Vagina (tissue), 2 donors: ENCODE measurements around the gene MARCHF9. TPM values are rescaled to one million over a fixed set of nuclear protein-coding genes. Genes with fewer than 3 reads are reported as not detected.

ENCODE experiments used
- DNase-seq, 2 donors: peaks; one replicate each; pipeline ENCODE4 v3.0.0-alpha.2; 2017; ENCODE audit errors: extremely low spot score in 2 of 2
- H3K27ac ChIP-seq: fragments of 200-600 bp; sonication (generic); one replicate; pipeline ENCODE4 v1.5.1; 2019
- H3K27me3 ChIP-seq: fragments of 200-600 bp; sonication (generic); one replicate; pipeline ENCODE4 v1.5.1; 2019
- H3K36me3 ChIP-seq, 2 donors: fragments of 200-600 bp; sonication (generic); one replicate each; pipeline ENCODE4 v1.5.1; 2017 to 2019
- H3K4me1 ChIP-seq: fragments of 200-600 bp; sonication (generic); one replicate; pipeline ENCODE4 v1.5.1; 2019
- H3K4me3 ChIP-seq, 2 donors: fragments of 200-600 bp; sonication (generic); 1 replicate in 1 of 2; 2 replicates in 1 of 2; pipeline ENCODE4 v1.5.1; 2016 to 2019
- H3K9me3 ChIP-seq: fragments of 200-600 bp; sonication (generic); one replicate; pipeline ENCODE4 v1.5.1; 2019
- CTCF ChIP-seq, 3 experiments: fragments of 450-650 bp in 2 of 3; fragments of 200-600 bp in 1 of 3; sonication (generic) in 1 of 3; IDR thresholded peaks; one replicate each; pipeline ENCODE4 v1.5.1; 2017 to 2019; ENCODE audit warnings: antibody characterized with exemption in 3 of 3, mild to moderate bottlenecking in 2 of 3, moderate library complexity in 2 of 3
- POLR2A ChIP-seq, 2 donors: fragments of 450-650 bp; IDR thresholded peaks; one replicate each; pipeline ENCODE4 v1.6.1; 2017; ENCODE audit warnings: antibody characterized with exemption in 2 of 2, mild to moderate bottlenecking in 2 of 2, moderate library complexity in 2 of 2
- POLR2AphosphoS5 ChIP-seq, 2 donors: sonication (generic); formaldehyde crosslinking; IDR thresholded peaks; one replicate each; pipeline ENCODE4 v1.9.0; 2017; ENCODE audit warnings: antibody characterized with exemption in 2 of 2, mild to moderate bottlenecking in 2 of 2, low read depth in 1 of 2; ENCODE audit not compliant: insufficient read depth in 1 of 2
- intact Hi-C: fragments of 100-400 bp; cut with DNase I; formaldehyde crosslinking; loops from one replicate; pipeline ENCODE4 v1.15.1; 2023
- total RNA-seq: library from RNA; depleted of rRNA; stranded (reverse); fragments of >200 nt; gene quantifications from one replicate; pipeline ENCODE4 v1.2.3, GENCODE V29; 2016

The MARCHF9 gene
- total RNA-seq, 1 donor from 2014 or later = 8.3 TPM

DNA sequence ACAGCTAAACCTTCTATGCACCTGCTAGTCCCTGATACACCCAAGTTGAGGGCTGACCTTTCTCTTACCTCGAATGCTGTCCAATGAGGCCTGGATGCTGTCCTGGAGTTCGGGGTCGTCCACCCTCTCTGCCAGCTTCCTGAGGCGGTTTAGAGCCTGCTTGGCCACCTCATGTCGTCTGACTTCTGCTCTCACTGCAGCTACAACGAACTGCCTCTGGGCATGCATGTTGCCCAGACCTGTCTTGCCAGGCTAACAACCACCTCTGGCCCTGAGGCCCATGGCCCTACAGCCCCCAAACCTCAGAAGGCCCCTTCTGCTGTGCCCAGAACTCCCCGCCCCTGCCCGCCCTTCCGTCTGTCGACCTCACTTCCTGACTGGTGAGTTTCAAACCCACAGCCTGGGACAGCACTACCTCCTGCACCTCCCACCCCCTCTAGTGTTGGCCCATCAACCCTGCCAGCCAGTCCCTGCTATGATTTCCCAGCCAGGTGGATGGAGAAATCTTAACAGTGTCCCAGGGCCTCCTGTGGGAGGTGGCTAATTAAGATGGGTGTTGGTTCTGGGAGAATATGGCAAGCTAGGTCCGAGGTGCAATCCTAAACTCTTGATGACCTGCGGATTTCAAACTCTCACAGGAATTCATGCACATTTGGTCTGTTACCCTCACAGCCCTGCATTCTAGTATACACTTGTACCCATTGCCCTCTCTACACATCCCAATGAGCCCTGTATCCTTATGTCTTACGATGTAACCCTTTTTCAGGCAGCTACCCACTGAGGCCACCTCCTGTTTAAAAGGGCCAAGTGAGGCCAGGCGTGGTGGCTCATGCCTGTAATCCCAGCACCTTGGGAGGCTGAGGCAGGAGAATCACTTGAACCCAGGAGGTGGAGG lies 12.8 kb upstream of the MARCHF9 start:
- Histone ChIP-seq H3K4me1 (peaks cover 35% of the 10 kb centered on the region), H3K4me3 (peak overlapping the region in 1 of 2 donors; percentile 10), H3K27ac (no peak overlapping the region), H3K9me3 (no peaks in the 10 kb centered on the region), H3K27me3 (no peaks in the 10 kb centered on the region), H3K36me3 (peaks cover 0 to 6% of the 10 kb centered on the region in 2 donors)
- intact Hi-C loops = no loop called here
- no peak for DNase-seq
- TF ChIP-seq CTCF (IDR thresholded peaks at IDR 0.05) (no peak), POLR2A (IDR thresholded peaks at IDR 0.05) (no peak), POLR2AphosphoS5 (IDR thresholded peaks at IDR 0.05; ENCODE audit: insufficient read depth in 1 of 2, low read depth in 1 of 2) (no peak)

- no peak overlapping the region for H3K4me3 ChIP-seq
- H3K9me3 ChIP-seq = no peaks in the 10 kb centered on the region
- H3K36me3 ChIP-seq = peaks cover 0 to 23% of the 10 kb centered on the region in 2 donors
- no peak for DNase-seq
- H3K27ac ChIP-seq = no peak overlapping the region
- peaks cover 18% of the 10 kb centered on the region for H3K4me1 ChIP-seq
- H3K27me3 ChIP-seq = no peaks in the 10 kb centered on the region
- TF ChIP-seq POLR2A (IDR thresholded peaks at IDR 0.05) (no peak), POLR2AphosphoS5 (IDR thresholded peaks at IDR 0.05; ENCODE audit: insufficient read depth in 1 of 2, low read depth in 1 of 2) (no peak), CTCF (IDR thresholded peaks at IDR 0.05) (no peak)
- intact Hi-C loops = no loop called here
These were observed 11.1 kb upstream of the MARCHF9 start for GRCh38 chr12:57743769-57744168.

DNA sequence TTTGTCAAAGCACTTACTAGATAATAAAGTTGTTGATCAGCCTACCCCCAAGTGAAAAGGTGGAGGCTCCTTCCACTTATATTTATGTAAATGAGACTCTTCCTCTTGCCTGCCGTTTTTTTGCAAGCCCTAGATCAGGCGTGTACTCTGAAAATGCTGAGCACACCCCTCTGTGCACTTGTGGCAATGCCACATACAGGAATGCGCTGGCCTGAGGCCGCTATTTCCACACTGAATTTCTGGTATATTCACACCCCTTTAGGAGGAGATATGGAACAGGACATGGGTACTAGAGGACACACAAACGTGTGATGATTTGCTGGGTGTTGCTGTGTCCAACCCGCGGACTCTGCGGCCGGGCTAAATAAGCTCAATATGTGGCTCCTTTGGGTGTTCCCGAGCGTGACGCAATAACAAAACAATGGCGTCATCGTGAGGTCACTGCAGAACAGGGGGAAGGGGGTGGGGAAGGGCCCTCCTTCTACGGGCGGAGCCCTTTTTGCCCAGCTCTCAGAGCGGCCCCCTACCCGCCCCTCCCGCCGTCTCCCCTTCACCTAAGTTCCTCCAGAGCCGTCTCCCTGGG lies 10.6 kb upstream of the MARCHF9 start:
- DNase-seq = peak in 1 of 2 donors; percentile 94
- no peak for TF ChIP-seq POLR2AphosphoS5 (IDR thresholded peaks at IDR 0.05; ENCODE audit: insufficient read depth in 1 of 2, low read depth in 1 of 2)
- no peak for TF ChIP-seq CTCF (IDR thresholded peaks at IDR 0.05)
- TF ChIP-seq POLR2A (IDR thresholded peaks at IDR 0.05) = no peak
- H3K4me1 ChIP-seq = peaks cover 14% of the 10 kb centered on the region
- H3K36me3 ChIP-seq = peaks cover 0 to 28% of the 10 kb centered on the region in 2 donors
- peak overlapping the region; percentile 59 to 67 for H3K4me3 ChIP-seq
- no peaks in the 10 kb centered on the region for H3K9me3 ChIP-seq
- intact Hi-C loops = no loop called here
- no peaks in the 10 kb centered on the region for H3K27me3 ChIP-seq
- H3K27ac ChIP-seq = peak overlapping the region; percentile 90

DNA sequence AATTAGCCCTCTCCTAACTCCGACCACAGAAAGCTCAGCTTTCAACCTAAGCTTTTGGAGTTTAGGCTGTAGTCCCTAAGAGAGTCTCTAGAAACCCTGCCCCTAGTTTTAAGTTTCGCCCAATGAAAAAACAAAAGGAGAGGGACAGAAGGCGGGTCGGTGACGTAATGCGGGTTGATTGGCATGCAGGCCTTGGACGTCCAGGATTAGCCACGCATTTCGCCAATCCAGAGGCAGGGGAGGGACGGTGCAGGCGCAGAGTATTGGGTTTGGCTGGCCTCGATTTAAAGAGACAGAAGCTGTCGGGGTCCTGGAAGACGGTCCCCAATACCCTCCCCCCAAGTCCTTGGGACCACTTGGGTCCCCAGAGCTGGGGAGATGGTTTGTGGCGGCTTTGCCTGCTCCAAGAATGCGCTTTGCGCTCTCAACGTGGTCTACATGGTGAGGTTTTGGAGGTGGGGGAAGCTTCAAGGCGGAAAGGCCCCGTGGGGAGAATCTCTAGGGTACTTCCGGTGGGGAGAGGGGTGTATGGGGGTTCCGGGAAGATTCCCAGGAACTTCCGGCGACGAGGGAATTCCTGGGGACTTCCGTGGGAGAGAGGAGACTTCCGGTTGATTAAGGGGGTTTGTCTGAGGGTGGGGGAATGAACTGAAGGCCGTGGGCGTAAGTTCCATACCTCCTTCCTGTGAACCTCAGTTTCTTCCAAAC lies 10.0 kb upstream of the MARCHF9 start, which contains the start of gene TSPAN31:
TSS of gene TSPAN31 (plus strand) at position 263 of the 708 bp plus-strand sequence. CDS start at position 379, 116 bp downstream.
- intact Hi-C loops = no loop called here
- TF ChIP-seq CTCF (IDR thresholded peaks at IDR 0.05) = no peak
- TF ChIP-seq POLR2AphosphoS5 (IDR thresholded peaks at IDR 0.05; ENCODE audit: insufficient read depth in 1 of 2, low read depth in 1 of 2) = peak; percentile 88 to 89
- TF ChIP-seq POLR2A (IDR thresholded peaks at IDR 0.05) = peak in 1 of 2 donors; percentile 36
- Histone ChIP-seq H3K27ac (peak within 1 kb of the TSS; percentile 90), H3K27me3 (no peaks in the 10 kb centered on the region), H3K4me3 (peak within 1 kb of the TSS; percentile 59 to 67), H3K9me3 (no peaks in the 10 kb centered on the region), H3K36me3 (peaks cover 0 to 32% of the 10 kb centered on the region in 2 donors), H3K4me1 (peaks cover 14% of the 10 kb centered on the region)
- peak in 1 of 2 donors; percentile 97 for DNase-seq
